SK-N-SH treated with all-trans-retinoic acid at 6 μM for 48 hours (cell line): ENCODE measurements around the gene ZBTB32.

Experiments used
- ATAC-seq: fragments of 200-7000 bp; cut with Tn5 transposase; 3 replicates; pipeline ENCODE4 v1.9.1; 2020; ENCODE audit warnings: mild to moderate bottlenecking, moderate library complexity
- ARNTL ChIP-seq: fragments of 450-650 bp; formaldehyde crosslinking; IDR thresholded peaks from 2 replicates; pipeline ENCODE4 v1.5.0; 2020; ENCODE audit warnings: low read depth, mild to moderate bottlenecking, moderate library complexity, borderline replicate concordance
- BACH2 ChIP-seq: fragments of 250-450 bp; sonication (Bioruptor Pico); IDR thresholded peaks from 2 replicates; pipeline ENCODE4 v1.9.0; 2021; ENCODE audit warnings: mild to moderate bottlenecking, borderline replicate concordance
- CSRNP3 ChIP-seq: fragments of 250-450 bp; sonication (Bioruptor Pico); IDR thresholded peaks from 2 replicates; pipeline ENCODE4 v1.5.1; 2021; ENCODE audit warnings: mild to moderate bottlenecking, moderate library complexity
- ESRRG ChIP-seq: fragments of 250-450 bp; sonication (Bioruptor Pico); IDR thresholded peaks from 2 replicates; pipeline ENCODE4 v1.6.1; 2021; ENCODE audit warnings: mild to moderate bottlenecking
- GLIS3 ChIP-seq: fragments of 250-450 bp; sonication (Bioruptor Pico); IDR thresholded peaks from 2 replicates; pipeline ENCODE4 v1.5.0; 2020; ENCODE audit warnings: mild to moderate bottlenecking, moderate library complexity
- ISL1 ChIP-seq: fragments of 250-450 bp; sonication (Bioruptor Pico); IDR thresholded peaks from 2 replicates; pipeline ENCODE4 v2.1.2; 2022; ENCODE audit warnings: mild to moderate bottlenecking, moderate library complexity
- OSR1 ChIP-seq: fragments of 250-450 bp; sonication (Bioruptor Pico); IDR thresholded peaks from 2 replicates; pipeline ENCODE4 v1.8.0; 2022; ENCODE audit warnings: moderate library complexity, mild to moderate bottlenecking, inconsistent platforms
- PATZ1 ChIP-seq: fragments of 250-450 bp; sonication (Bioruptor Pico); IDR thresholded peaks from 2 replicates; pipeline ENCODE4 v1.8.0; 2020; ENCODE audit warnings: mild to moderate bottlenecking, moderate library complexity, borderline replicate concordance
- RARB ChIP-seq: fragments of 250-450 bp; sonication (Bioruptor Pico); IDR thresholded peaks from 2 replicates; pipeline ENCODE4 v1.8.0; 2021; ENCODE audit warnings: mild to moderate bottlenecking, moderate library complexity
- SNAI2 ChIP-seq: fragments of 250-450 bp; sonication (Bioruptor Pico); IDR thresholded peaks from 2 replicates; pipeline ENCODE4 v1.5.0; 2020; ENCODE audit warnings: mild to moderate bottlenecking, moderate library complexity
- TCF4 ChIP-seq: fragments of 250-450 bp; sonication (Bioruptor Pico); IDR thresholded peaks from 2 replicates; pipeline ENCODE4 v1.8.0; 2021; ENCODE audit warnings: mild to moderate bottlenecking, moderate library complexity, borderline replicate concordance
- TOX ChIP-seq: fragments of 250-450 bp; sonication (Bioruptor Pico); IDR thresholded peaks from 2 replicates; pipeline ENCODE4 v1.8.0; 2021; ENCODE audit warnings: mild to moderate bottlenecking, moderate library complexity, borderline replicate concordance
- TSHZ2 ChIP-seq: fragments of 250-450 bp; sonication (Bioruptor Pico); IDR thresholded peaks from 2 replicates; pipeline ENCODE4 v1.5.0; 2020; ENCODE audit warnings: mild to moderate bottlenecking, moderate library complexity
- ZC3H10 ChIP-seq: fragments of 250-450 bp; sonication (Bioruptor Pico); IDR thresholded peaks from 2 replicates; pipeline ENCODE4 v1.5.1; 2021; ENCODE audit warnings: mild to moderate bottlenecking, moderate library complexity
- ZFP3 ChIP-seq: fragments of 250-450 bp; sonication (Bioruptor Pico); IDR thresholded peaks from 2 replicates; pipeline ENCODE4 v1.5.0; 2020; ENCODE audit warnings: mild to moderate bottlenecking, moderate library complexity
- ZNF565 ChIP-seq: fragments of 450-650 bp; formaldehyde crosslinking; conservative IDR thresholded peaks from 2 replicates; pipeline ENCODE4 v1.5.0; 2020; ENCODE audit warnings: low read depth, mild to moderate bottlenecking, moderate library complexity
- ZNF70 ChIP-seq: fragments of 450-650 bp; formaldehyde crosslinking; IDR thresholded peaks from 2 replicates; pipeline ENCODE4 v1.5.0; 2020; ENCODE audit warnings: mild to moderate bottlenecking, moderate library complexity
- ZNF8 ChIP-seq: fragments of 450-650 bp; formaldehyde crosslinking; IDR thresholded peaks from 2 replicates; pipeline ENCODE4 v1.5.0; 2020; ENCODE audit warnings: mild to moderate bottlenecking, moderate library complexity
- TF ChIP-seq, protein P1 (sequence below): fragments of 250-450 bp; sonication (Bioruptor Pico); IDR thresholded peaks from 2 replicates; pipeline ENCODE4 v1.8.0; 2021; ENCODE audit warnings: low read depth, mild to moderate bottlenecking, moderate library complexity, borderline replicate concordance
- TF ChIP-seq, protein P2 (sequence below): fragments of 250-450 bp; sonication (Bioruptor Pico); IDR thresholded peaks from 2 replicates; pipeline ENCODE4 v1.5.1; 2020; ENCODE audit warnings: low read depth, mild to moderate bottlenecking, moderate library complexity

Gene ZBTB32

DNA sequence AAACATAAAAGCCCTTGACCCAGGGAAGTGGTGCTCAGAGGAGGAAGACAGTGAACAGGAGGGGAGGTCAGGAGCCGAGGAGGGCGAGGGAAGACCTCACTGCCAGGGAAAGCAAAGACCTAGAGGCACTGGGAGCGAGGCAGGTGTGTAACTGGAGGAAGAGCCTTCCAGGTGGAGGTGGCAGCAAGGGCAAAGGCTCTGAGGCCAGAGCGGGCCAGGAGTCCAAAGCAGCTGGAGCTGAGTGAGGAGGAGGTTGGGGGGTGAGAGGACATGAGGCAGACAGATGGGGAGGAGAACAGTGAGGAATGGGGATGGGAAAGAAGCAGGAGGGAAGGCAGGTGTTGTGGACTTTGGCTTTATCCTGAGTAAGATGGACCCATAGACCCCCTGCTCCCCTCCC is 34.4 kb upstream of the ZBTB32 start:
- TF ChIP-seq TSHZ2 (CRISPR knock-in tag), result no peak
- TF ChIP-seq ARNTL (CRISPR knock-in tag), result no peak
- TF ChIP-seq, all 23 proteins: peak for 0
- no peak for ATAC-seq

GRCh38 chr19:35670686-35671085 is 33.7 kb upstream of the ZBTB32 start:
- ATAC-seq, result no peak
- TF ChIP-seq GLIS3 (CRISPR knock-in tag), result no peak
- TF ChIP-seq ZFP3 (CRISPR knock-in tag), result no peak
- no peak for TF ChIP-seq BACH2 (CRISPR knock-in tag)
- TF ChIP-seq ISL1 (CRISPR knock-in tag), result no peak
- no peak for TF ChIP-seq PATZ1
- TF ChIP-seq TOX (CRISPR knock-in tag), result no peak
- TF ChIP-seq, protein P1, sequence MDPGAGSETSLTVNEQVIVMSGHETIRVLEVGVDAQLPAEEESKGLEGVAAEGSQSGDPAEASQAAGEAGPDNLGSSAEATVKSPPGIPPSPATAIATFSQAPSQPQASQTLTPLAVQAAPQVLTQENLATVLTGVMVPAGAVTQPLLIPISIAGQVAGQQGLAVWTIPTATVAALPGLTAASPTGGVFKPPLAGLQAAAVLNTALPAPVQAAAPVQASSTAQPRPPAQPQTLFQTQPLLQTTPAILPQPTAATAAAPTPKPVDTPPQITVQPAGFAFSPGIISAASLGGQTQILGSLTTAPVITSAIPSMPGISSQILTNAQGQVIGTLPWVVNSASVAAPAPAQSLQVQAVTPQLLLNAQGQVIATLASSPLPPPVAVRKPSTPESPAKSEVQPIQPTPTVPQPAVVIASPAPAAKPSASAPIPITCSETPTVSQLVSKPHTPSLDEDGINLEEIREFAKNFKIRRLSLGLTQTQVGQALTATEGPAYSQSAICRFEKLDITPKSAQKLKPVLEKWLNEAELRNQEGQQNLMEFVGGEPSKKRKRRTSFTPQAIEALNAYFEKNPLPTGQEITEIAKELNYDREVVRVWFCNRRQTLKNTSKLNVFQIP (CRISPR knock-in tag), result no peak
- TF ChIP-seq TCF4 (CRISPR knock-in tag), result no peak
- TF ChIP-seq TSHZ2 (CRISPR knock-in tag), result no peak
- no peak for TF ChIP-seq ESRRG (CRISPR knock-in tag)
- no peak for TF ChIP-seq ZC3H10 (CRISPR knock-in tag)
- TF ChIP-seq, protein P2, sequence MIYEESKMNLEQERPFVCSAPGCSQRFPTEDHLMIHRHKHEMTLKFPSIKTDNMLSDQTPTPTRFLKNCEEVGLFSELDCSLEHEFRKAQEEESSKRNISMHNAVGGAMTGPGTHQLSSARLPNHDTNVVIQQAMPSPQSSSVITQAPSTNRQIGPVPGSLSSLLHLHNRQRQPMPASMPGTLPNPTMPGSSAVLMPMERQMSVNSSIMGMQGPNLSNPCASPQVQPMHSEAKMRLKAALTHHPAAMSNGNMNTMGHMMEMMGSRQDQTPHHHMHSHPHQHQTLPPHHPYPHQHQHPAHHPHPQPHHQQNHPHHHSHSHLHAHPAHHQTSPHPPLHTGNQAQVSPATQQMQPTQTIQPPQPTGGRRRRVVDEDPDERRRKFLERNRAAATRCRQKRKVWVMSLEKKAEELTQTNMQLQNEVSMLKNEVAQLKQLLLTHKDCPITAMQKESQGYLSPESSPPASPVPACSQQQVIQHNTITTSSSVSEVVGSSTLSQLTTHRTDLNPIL, result no peak
- TF ChIP-seq OSR1 (CRISPR knock-in tag), result no peak
- TF ChIP-seq ARNTL (CRISPR knock-in tag), result no peak
- no peak for TF ChIP-seq ZNF8
- no peak for TF ChIP-seq SNAI2 (CRISPR knock-in tag)
- no peak for TF ChIP-seq ZNF565

GRCh38 chr19:35671818-35672217 is 32.5 kb upstream of the ZBTB32 start:
- no peak for ATAC-seq
- TF ChIP-seq ZNF70 (no peak), BACH2 (CRISPR knock-in tag) (no peak), ISL1 (CRISPR knock-in tag) (no peak), OSR1 (CRISPR knock-in tag) (no peak), RARB (CRISPR knock-in tag) (no peak), CSRNP3 (CRISPR knock-in tag) (no peak), ARNTL (CRISPR knock-in tag) (no peak)
- TF ChIP-seq, protein P1 (CRISPR knock-in tag), result no peak
- TF ChIP-seq, protein P2, result no peak
